Stimulated activated CD4-positive, alpha-beta T cell treated with anti-CD3 and anti-CD28 coated beads, Interleukin-12 subunit alpha, Interleukin-12 subunit beta, amount 100 ng/mL, for 4 hours (primary cell): ENCODE data around the gene CARD11.
A peak's percentile ranks its signal among the peaks of the same experiment; 100 is the strongest.

Experiments used
- DNase-seq: peaks from one replicate; pipeline ENCODE4 v3.0.0-alpha.2; 2020

Gene CARD11

DNA sequence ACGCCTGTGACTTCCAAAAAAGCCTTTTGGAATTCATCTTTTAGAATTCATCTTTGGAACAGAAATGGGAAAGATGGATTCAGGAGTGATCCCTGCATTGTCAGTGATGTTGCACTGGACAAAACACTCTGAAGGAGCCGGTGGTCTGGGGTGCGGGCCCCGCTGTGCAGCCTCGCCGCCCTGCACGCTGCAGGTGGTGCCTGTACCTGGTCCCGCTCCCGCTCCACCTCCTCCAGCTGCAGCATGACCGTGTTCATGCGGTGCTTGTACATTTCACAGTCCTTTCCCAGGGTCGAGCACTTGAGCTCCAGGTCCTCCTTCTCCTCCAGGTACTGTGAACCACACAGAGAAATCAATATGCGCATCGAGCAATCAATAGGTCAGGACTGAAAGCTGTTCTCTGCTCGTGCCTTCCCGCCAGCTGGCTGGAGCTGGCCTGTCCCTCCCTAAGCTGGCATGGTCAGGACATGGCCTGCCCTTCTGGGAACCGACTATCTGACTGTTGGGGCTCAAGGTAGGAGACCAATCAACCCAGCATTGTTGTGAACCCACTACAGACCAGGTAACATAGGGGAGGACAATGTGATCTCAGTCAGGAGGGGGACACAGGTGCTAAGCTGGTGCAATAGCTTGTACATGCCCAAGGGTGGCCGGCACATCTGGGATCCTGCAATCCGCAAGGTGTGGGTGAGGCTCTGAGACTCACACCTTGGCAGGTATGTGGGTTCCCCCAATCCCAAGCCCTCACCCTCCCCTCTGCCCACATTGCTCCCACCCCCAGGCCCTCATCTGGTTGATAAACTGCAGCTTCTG, 105.8 kb downstream of the CARD11 start:
- no peak for DNase-seq

DNA sequence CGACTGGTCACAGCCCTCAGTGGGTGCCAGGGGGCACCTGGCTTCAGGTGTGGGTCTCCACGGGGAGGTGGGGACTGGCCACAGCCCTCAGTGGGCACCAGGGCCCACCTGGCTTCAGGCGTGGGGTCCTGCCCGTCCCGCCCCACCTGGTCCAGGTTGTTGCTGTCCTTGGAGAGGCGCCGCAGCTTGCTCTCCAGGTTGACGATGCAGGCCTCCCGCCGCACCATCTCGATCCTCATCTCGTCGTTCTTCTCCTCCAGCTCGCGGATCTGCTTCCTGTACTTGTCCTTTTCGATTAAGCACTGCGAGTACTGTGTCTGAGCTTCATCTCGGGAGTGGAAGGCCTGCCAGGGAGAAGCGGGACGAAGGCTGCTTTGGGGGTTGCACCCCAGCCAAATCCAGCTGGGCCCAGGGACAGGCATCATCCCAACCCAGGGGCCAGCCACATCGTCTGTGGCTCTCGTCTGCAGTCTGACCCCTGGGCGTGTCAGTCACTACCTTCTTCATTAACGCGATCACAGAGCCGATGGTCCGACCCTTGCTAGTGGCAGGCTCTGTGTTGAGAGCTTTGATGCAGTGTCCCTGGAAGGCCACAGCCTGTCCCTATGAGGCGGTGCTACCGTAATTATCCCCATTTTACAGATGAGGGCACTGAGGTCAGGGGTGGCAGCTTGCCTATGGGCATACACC, 106.6 kb downstream of the CARD11 start:
- DNase-seq: no peak

DNA sequence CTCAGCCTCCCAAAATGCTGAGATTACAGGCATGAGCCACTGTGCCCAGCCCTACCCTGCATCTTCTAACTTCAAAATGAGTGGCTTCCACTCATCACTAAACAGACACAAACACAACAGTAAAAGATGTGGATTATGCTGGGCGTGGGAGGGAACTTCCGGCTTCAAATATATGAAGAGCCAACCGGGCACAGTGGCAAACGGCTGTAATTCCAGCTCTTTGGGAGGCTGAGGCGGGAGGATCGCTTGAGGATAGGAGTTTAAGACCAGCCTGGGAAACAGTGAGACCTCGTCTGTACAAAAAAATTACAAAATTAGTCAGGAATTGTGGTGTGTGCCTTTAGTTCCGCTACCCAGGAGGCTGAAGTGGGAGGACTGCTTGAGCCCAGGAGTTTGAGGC, 107.4 kb downstream of the CARD11 start:
- no peak for DNase-seq

GRCh38 chr7:2934984-2935740, 108.5 kb downstream of the CARD11 start:
- no peak for DNase-seq

GRCh38 chr7:2934211-2934731, 109.4 kb downstream of the CARD11 start:
- DNase-seq: peak; percentile 20

GRCh38 chr7:2932402-2933251, 111.0 kb downstream of the CARD11 start:
- no peak for DNase-seq

GRCh38 chr7:2931034-2931415, 112.6 kb downstream of the CARD11 start:
- DNase-seq: no peak

DNA sequence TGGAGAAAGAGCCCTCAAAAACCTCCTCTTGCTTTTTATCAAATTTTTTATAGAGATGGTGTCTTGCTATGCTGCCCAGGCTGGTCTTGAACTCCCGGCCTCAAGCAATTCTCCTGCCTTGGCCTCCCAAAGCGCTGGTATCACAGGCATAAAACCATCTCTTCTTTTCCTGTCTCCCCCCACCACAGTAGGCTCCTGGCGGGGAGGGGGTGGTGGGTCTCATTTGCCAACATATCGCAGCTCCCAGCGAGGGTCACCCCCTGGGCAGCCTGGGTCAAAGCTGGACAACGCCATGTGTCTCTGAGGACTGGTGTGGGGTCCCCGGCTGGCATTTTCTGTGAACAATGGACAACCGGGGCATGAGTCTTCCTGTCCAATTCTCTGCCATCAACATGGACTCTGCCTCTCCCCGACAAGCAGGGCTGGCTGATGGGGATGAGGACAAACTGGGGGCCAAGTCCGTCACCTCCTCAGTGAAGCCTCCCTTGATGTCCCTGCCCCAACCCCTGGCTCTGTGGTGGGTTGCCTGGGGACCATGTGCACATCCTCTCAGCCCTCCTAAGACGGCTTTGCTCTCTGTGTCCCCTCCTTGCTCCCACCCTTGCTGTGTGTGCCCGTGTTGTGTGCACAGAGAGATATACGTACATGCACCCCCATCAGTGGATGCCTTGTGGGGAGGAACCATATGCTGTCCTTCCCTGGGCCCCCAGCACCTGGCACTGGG, 113.2 kb downstream of the CARD11 start:
- no peak for DNase-seq

DNA sequence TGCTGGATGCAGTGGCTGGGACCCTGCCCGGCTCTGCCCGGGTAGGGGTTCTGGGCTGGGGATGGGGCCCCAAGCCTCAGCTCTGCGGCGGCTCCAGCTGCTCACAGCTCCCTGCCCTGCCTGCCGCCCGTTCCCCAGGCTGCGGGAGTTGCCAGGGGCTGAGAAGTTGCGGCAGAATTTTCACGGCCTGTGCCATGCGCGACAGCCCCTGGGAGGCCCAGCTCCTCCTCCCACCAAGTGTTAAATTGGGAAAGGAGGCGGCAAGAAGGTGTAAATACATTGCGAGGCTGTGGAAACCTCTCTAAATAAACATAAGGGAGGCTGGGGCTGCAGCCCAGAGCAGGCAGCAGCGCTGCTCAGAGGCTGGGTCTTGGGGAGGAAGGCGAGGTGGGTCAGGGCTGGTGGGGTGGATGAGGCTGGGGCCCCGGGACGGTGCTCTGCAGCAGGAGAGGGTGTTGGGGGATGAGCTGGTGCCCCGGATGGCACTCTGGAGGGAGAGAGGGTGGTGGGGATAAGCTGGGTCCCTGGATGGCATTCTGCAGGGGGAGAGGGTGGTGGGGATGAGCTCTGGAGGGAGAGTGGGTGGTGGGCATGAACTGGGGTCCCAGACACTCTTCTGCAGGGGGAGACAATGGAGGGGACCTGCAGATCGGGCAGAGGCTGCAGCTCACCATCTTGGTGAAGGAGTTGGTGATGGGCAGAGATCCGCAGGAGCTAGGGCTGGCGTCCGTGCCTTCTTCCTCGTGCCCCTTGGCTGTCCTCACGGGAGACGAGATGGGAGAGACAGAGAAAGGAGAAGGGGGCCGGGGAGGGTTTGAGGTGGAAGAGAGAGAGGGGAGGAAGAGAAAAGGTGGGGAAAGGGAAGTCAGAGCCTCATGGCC, 114.1 kb downstream of the CARD11 start:
- no peak for DNase-seq

DNA sequence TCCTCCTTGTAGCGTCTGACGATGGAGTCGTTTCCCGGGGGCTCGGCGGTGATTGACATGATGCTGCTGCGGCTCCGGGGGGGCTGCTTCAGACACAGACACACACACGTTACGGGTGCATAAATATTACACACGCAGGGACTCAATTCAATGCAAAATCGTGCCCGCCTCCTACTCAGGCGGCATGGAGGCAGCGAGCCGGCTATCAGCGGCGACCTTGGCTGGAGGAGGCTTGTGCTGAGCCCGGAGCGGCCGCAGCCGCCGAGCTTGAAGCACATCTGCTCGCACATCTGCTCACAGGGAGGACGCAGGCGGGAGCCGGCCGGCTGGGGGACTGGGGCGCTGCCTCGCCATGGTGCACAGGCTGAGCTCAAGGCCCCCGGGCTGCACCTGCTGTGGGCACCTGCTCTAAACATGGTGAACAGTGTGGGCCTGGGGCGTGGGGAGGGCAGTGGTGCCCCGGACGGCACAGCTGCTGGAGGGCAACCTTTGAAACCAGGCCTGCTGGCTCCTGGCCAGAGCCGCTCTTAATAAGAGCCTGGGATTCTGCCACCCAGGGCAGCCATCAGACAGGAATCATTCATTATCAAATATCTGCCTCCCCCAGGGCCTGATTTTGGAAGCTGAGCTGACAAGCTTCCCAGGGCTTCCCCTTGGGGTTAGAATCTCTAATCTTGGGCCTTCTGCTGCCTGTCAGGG, 114.9 kb downstream of the CARD11 start:
- no peak for DNase-seq

DNA sequence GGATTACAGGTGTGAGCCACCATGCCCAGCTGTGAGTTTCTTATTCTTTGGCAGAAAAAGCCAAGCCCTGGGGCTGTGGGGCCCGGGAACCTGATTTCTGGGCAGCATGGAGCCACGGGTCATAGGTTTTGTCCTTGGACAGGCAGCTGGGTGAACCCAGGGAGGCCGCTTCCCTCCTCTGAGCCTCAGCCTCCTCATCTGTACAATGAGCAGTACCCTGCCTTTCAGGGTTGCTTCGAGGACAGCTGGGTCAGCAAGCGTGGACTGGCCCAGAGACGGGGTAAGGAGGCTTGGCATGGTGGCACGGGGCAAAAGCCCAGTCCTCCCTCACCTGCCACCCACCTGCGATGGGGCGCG, 115.4 kb downstream of the CARD11 start:
- DNase-seq: no peak

DNA sequence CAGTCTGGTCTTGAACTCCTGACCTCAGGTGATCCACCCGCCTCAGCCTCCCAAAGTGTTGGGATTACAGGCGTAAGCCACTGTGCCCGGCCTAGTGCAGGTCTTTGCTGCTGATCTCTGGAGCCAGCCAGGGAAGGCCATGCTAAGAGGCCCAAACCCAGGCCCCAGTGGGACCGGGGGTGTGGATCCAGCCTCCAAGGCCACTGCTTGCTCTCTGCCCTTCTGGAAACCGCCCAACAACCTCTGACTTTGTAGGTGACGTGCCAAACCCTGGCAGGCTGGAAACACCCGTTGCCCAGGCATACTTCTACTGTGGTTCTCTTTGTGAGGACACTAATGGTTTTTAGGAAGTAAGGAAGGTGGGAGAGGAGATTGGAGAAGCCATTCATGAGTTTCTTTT, 116.1 kb downstream of the CARD11 start:
- DNase-seq: no peak

- no peak for DNase-seq
Observed at GRCh38 chr7:2926896-2927405, 116.7 kb downstream of the CARD11 start.

GRCh38 chr7:2926120-2926895, 117.4 kb downstream of the CARD11 start:
- no peak for DNase-seq

DNA sequence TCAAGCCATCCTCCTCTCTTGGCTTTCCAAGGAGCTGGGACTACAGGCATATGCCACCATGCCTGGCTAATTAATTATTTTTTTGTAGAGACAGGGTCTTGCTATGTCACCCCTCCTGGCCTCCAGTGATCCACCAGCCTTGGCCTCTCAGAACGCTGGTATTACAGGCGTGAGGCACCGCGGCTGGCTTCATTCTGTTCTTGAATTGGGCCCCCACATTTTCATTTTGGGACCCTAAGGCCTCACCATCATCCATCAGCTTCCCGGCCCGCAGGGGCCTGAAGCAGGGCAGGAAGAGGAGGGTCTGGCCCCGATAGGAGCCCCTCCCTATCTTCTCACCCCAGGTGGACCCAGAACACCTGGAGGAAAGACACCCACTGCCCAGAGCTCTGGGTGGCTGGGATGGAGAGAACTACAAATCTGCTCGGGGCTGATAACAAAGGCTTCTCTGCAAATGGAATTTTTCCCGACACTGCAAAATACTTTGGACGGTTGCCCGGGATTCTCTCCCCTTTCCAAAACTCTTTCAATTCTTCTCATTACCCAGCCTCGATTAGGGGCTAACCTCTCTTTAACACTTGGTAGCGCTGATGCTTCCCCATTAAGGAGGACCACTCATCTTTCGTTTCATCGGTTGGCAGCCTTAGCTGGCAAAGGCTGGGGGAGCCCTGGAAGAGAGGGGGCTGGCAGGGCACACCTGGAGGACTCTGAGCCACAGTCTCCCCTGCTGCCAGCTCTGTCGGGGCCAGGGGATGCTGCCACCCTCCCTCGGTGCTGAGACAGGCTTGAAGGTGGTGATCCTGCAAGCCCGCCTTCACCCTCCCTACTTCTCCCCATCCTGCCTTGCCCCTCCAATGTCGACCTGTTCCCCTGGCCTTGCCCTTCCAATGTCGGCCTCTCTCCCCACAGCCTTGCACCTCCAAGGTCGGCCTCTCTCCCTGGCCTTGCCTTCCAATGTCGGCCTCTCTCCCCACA, 118.5 kb downstream of the CARD11 start:
- no peak for DNase-seq

DNA sequence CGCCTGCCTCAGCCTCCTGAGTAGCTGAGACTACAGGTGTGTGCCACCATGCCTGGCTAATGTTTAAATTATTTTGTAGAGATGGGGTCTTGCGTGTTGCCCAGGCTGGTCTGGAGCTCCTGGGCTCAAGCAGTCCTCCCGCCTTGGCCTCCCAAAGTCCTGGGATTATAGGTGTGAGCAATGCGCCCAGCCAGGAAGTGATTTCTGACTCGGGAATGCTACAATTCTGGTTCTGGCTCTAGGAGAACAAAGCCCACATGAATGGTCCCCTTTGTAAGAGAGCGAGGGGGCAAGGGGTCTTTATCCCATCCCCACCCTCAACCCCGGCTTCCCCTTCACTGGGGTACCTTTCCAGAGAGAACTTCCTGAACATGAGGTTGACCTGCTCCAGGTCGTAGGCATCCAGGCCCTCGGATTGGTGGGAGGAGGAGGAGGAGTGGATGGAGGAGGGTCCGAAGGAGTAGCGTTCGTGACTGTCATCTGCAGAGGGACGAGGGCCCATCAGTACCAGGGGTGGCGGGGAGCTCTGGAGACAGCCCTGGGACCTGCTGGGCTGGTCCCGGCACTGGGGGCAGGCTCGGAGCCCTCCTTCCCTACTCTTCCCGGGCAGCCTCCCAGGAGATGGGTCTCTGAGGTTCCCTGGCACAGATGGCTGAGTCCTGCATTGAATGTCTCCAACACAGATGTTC, 119.6 kb downstream of the CARD11 start:
- no peak for DNase-seq

GRCh38 chr7:2923291-2923781, 120.3 kb downstream of the CARD11 start:
- no peak for DNase-seq
